ENCODE results near the gene ST7.

The ST7 gene

DNA sequence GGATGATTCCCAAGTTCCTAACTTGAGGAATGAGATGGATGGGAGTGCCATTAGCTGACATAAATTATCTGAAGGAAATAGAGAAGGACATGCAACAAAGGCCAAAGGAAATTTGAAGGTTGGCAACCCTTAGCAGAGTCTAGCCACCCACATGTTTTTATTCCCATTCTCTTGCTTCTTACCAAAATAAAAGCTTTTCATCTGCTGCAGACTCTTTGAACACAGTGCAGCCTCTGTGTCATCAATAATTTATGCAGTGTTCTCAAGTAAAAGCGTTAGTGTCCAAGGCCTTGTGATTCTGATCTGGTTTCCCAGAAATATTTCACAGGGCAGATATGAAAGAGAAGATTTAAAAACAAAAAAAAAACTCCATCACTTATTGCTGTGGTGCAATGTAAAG, 98.5 kb downstream of the ST7 start:
- in situ Hi-C loops (cut with MboI; ENCODE audit: low sequenced_read_pairs), result no loop called here

DNA sequence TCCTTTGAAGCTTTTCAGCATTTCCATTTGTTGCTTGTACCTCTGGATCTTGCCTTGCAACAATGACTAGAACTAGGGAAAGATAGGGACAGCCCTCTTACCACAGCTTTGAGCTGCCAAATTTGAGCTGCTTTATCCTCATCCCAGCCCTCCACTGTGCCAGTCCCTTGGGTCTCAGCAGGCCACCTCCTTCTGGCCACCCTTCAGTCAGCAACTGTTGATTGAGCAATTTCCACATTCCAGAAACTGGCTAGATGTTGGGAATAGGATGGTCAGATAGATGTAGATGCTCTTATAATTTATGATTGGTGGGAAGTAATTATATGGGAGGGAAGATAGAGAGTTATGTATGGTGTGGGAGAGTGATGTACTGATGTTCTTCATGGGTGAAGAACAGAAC, 100.1 kb downstream of the ST7 start:
- in situ Hi-C loops (cut with MboI; ENCODE audit: low sequenced_read_pairs), result no loop called here

- in situ Hi-C loops (cut with MboI; ENCODE audit: low sequenced_read_pairs), result no loop called here
These were observed 108.5 kb downstream of the ST7 start for GRCh38 chr7:117061751-117062150.

DNA sequence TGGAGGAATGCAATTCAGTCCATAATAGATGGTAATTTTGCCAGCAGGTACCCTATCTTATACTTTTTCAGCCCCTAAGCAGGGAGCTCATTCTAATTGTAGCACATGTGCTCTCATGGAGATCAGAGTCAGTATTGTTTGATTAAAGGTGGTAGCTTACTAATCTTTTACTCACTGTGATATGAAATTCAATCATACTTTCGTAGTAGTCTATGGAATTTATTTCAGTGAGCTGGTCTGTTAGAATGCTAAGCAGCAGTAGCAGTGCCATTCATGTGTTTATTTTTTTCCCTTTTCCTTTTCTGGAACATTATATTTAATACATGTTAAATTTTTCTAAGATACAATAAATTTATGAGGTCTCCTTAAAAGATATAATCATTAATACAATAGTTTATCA, 109.0 kb downstream of the ST7 start:
- in situ Hi-C loops (cut with MboI; ENCODE audit: low sequenced_read_pairs), result no loop called here

DNA sequence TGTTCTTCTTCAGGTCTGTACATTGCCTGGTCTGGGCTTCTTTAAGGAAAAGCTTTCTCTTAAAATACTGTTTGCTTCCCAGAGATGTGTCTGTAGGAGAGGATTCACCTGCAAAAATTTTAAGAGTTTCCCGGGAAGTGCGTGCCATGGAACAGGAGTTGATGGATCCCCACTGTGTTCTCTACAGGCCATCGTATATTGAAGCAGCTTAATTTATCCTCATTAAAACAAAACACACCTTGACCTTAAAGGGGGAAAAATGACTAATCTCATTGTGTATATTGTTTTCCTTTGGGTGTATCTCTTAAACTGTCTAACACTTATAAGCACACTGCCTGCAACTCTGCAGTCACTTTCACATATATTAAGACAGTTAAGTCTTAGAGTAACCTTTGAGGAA, 111.4 kb downstream of the ST7 start:
- in situ Hi-C loops (cut with MboI; ENCODE audit: low sequenced_read_pairs), result no loop called here

GRCh38 chr7:117065571-117066150, 112.4 kb downstream of the ST7 start:
- in situ Hi-C loops (cut with MboI; ENCODE audit: low sequenced_read_pairs), result no loop called here

- in situ Hi-C loops (cut with MboI; ENCODE audit: low sequenced_read_pairs), result no loop called here
These were observed 113.4 kb downstream of the ST7 start for GRCh38 chr7:117066668-117067067.

DNA sequence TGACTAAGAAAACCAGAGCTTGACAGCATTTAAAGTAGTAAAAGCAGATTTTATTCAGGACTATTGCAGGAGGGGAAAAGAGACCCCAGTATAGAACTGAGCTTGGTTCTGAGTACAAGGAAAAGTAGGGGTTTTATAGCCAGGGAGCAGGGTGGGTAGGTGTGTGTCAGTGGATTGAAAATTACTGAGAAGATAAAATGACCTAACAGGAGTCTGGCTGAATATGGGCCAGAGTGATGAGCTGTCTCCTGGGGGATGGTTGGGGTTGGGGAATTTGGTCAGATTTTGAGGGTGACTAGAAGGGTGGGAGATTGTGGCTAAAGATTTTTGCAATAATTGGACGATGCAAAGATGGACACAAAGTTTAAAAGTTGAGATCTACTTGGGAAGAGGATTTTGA, 114.0 kb downstream of the ST7 start:
- in situ Hi-C loops (cut with MboI; ENCODE audit: low sequenced_read_pairs), result no loop called here

GRCh38 chr7:117068511-117069145, 115.3 kb downstream of the ST7 start:
- in situ Hi-C loops (cut with MboI; ENCODE audit: low sequenced_read_pairs), result no loop called here

DNA sequence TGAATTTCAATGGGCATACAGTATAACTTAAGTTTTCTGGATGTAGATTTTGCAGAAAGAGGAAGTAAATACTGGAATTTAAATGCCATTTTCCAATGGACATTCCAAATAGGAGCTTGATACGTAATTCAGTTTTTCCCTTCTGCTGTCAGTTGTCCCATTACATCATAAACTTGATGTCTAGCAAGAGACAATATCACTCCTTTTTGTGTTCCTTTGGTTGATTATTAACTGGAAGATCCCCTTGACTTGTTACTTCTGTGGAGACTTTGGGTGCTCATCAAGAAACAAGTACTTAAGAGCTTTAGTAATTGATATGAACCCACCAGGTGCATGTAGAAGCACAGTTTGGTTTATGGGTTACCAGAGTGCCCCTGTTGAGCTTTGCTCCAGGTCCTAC, 116.1 kb downstream of the ST7 start:
- in situ Hi-C loops (cut with MboI; ENCODE audit: low sequenced_read_pairs), result no loop called here

DNA sequence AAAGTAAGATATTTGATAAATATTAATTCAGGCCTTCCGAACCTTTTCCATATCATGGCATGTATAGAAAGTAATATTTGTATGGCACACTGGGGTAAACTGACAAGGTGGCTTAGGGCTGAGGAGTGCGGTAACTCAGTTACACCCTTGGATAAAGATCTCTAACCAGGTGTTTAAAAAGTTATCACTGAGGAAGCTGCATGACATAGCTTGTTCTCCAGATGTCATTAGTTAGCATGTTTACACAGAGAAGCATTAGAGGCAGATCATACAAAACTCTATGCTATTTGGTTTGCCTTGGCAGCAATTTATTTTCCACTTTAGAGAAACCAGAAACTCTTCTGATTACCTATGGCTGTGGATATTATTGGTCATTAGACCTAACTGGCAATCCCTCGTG, 118.2 kb downstream of the ST7 start:
- in situ Hi-C loops (cut with MboI; ENCODE audit: low sequenced_read_pairs), result no loop called here

- in situ Hi-C loops (cut with MboI; ENCODE audit: low sequenced_read_pairs), result no loop called here
These were observed 119.4 kb downstream of the ST7 start for GRCh38 chr7:117072620-117073118.

DNA sequence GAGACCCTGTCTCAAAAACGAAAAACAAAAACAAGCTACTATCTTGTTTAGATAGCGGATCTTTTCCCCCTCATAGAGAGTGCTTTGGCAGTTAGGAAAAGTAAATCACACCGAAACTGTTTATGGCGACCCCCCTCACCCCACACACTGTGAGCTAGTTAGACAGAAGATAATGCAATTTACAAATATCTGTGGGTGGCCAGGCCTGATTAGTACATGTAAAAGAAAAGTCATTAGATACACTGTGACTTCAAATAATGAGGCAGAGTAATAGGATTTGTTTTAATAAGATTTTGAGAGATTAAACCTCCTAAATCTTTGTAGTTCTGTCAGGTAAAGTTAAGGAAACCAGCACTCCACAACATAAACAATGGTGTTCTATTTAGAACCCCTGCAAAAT, 121.1 kb downstream of the ST7 start:
- in situ Hi-C loops (cut with MboI; ENCODE audit: low sequenced_read_pairs), result no loop called here

DNA sequence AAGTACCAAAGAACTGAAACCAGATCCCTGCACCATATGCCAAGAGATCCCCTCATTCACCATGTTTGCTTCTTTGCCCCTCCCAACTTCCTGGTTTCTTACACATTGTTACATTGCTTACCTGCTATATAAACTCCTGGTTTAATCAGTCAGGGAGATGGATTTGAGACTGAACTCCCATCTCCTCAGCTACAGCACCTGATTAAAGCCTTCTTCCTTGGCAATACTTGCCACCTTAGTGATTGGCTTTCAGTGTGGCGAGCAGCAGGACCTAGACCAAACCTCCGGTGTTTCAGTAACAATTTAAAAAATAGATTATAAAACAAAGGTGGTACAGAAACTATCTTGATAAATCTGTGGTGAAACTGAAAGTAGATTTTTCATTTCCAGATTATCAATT, 122.6 kb downstream of the ST7 start:
- in situ Hi-C loops (cut with MboI; ENCODE audit: low sequenced_read_pairs), result no loop called here

DNA sequence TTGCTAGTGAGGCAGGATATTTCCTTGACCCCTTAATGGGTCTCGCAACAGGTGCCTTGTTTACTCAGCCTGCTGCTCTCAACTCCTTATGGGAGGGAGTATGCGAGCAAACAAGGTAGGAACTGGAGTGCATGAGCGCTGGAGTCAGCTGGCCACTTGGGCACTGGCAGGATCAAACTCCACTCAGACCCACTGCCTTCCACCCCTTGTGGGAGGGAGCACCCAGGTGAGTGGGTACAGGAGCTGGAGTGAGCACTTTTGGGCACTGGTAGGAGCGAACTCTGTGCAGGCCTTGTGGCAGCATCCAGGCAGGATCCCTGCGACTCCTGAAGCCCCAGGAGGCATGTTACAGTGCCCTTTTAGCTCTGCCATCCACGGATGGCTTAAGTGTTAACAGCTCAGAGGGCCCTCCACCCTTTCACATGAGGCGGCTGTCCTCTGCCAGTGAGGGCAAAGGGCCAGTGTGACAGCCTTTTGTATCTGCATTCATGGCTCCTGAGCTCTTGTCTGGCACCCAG, 123.2 kb downstream of the ST7 start:
- in situ Hi-C loops (cut with MboI; ENCODE audit: low sequenced_read_pairs), result no loop called here

DNA sequence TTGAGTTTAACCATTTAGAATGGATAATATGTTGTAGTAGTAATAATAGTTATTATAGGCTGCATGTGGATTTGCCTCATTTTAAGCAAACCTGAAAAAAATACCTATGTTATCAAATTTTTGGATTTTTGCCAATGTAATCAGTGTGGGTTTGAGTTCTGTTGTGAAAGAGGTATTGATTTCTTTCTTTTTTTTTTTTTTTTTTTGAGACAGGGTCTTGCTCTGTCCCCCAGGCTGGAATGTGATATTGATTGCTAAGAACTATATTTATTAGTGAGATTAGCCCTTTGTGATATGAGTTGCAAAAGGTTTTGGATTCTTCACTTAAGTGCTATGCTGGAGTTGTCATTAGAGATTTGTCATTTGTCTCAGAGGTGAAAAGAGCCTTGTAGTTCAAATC, 124.4 kb downstream of the ST7 start:
- in situ Hi-C loops (cut with MboI; ENCODE audit: low sequenced_read_pairs), result no loop called here

GRCh38 chr7:117082647-117083046, 129.3 kb downstream of the ST7 start:
- in situ Hi-C loops (cut with MboI; ENCODE audit: low sequenced_read_pairs), result no loop called here

GRCh38 chr7:117083648-117084047, 130.3 kb downstream of the ST7 start:
- in situ Hi-C loops (cut with MboI; ENCODE audit: low sequenced_read_pairs), result no loop called here

DNA sequence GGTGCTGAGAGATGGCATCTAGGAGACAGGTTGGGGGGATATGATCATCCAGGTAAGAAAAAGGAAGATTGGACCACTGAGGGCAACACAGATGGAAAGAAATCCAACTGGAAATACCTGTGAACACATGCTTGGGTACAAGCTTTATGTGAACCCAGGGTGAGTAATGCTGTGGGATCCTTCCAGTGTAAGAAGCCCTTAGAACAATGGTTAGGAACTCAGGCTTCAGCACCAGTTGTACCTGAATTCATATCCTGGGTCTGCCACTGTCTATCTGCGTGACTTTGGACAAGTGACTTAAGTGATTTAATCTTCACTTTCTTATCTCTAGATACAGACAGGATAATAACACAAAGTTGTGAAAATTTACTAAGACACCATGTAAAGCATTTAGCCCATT, 131.0 kb downstream of the ST7 start:
- in situ Hi-C loops (cut with MboI; ENCODE audit: low sequenced_read_pairs), result no loop called here

DNA sequence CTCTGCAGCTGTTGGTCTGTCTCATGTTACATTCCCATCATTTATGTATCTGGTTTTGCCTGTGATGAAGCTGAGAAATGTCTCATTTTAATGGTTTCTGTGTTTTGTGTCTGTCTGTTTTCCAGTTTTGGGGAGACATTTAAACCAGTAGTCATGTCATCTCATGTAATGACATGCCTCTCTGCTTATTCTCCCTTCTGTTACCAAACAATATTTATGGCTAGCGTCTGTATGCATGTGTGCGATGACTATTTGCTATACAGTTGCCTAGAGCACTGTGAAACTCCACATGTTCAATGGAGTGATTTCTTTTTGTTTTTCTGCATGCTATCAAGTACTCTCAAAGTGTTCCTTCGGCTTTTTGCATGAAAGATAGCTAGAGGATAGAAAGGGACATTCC, 132.0 kb downstream of the ST7 start:
- in situ Hi-C loops (cut with MboI; ENCODE audit: low sequenced_read_pairs), result no loop called here

DNA sequence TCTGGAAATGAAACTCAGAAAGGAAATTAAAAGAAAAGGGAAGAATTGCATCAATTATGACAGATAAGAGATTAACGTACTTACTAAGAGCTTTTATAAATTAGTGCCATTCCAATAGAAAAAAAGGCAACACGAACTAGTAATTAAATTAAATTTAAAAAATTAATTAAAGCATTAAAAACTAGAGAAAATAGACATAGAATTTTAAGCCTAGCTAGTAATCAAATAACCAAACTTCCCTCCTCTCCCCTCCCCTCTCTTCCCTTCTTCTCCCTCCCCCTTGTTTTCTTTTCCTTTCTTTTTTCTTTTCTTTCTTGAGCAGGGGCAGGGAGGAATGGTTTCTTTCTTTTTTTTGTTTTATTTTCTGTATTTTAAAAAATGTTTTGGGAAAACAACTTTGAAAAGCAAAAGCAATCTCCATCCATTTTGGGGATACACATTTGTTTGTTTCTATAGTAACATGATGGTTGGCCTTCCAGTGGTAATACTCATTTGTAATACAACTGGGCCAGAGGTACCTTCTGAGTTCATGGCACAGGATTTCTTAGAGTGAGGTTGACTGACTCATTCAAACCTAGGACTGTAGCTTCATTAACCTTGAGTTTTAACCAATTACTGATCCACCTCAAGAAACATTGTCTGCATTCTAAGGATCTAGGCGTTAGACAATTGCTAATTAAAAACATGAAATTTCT, 132.6 kb downstream of the ST7 start:
- in situ Hi-C loops (cut with MboI; ENCODE audit: low sequenced_read_pairs), result no loop called here

- in situ Hi-C loops (cut with MboI; ENCODE audit: low sequenced_read_pairs), result no loop called here
These were observed 133.5 kb downstream of the ST7 start for GRCh38 chr7:117086788-117087187.
